K562 (cell line): ENCODE results near the gene SLC9A3. TPM values are rescaled to one million over a fixed set of nuclear protein-coding genes. Genes with fewer than 3 reads are reported as not detected.

ENCODE experiments used
- ATAC-seq: fragments of 200-7000 bp; cut with Tn5 transposase; 3 replicates; pipeline ENCODE4 v1.9.1; 2020; ENCODE audit warnings: moderate library complexity
- BruUV-seq: library from RNA; stranded (reverse); fragments of 400-500 nt; replicated peaks from 2 replicates; lab custom pipeline; 2021; lab: Mats Ljungman, UMichigan
- CTCF ChIA-PET: fragments of 300-600 bp; formaldehyde crosslinking; extraction: SDS; loops from one replicate; lab custom pipeline; 2021; ENCODE audit warnings: low intra/inter-chr PET ratio; lab: Yijun Ruan, JAX
- POLR2A ChIA-PET: fragments of 300-600, 350-650 bp; sonication (Branson Sonifier 250); formaldehyde crosslinking; extraction: SDS; loops from one replicate; lab custom pipeline; 2021; ENCODE audit warnings: antibody characterized with exemption, inconsistent platforms; lab: Yijun Ruan, JAX
- DNase-seq, 4 experiments: peaks; one replicate each; pipeline versions ENCODE4 v3.0.0 to v3.0.0-alpha.2; 2011 to 2018; ENCODE audit warnings: low spot score in 3 of 4, mixed read lengths in 3 of 4; ENCODE audit errors: extremely low read depth in 1 of 4
- FAIRE-seq: peaks from 2 replicates; lab custom pipeline; 2011; peaks lifted over from hg19 to GRCh38; lab: Jason Lieb, UNC
- H2AFZ ChIP-seq: 2 replicates; pipeline ENCODE4 v1.6.0; 2011; ENCODE audit warnings: low read depth, low read length, control low read depth, inconsistent platforms
- H3K27ac ChIP-seq: fragments of 200-600 bp; 3 replicates; pipeline ENCODE4 v1.8.0; 2011; ENCODE audit warnings: low read depth, mild to moderate bottlenecking, control low read depth, inconsistent platforms, low read length, moderate library complexity, mixed read lengths; ENCODE audit errors: extremely low read depth
- H3K27me3 ChIP-seq, 2 experiments: fragments of 300-600 bp in 1 of 2; 2 replicates in 1 of 2; 3 replicates in 1 of 2; pipeline versions ENCODE4 v1.6.0 to v1.8.0; 2011; ENCODE audit warnings: inconsistent platforms in 2 of 2, low read length in 2 of 2, mild to moderate bottlenecking in 1 of 2, mixed read lengths in 1 of 2, moderate library complexity in 1 of 2; ENCODE audit not compliant: control insufficient read depth in 2 of 2, insufficient read depth in 2 of 2
- H3K36me3 ChIP-seq: fragments of 300-600 bp; 3 replicates; pipeline ENCODE4 v1.8.0; 2011; ENCODE audit warnings: mild to moderate bottlenecking, low read length, inconsistent platforms; ENCODE audit not compliant: control insufficient read depth, insufficient read depth
- H3K4me1 ChIP-seq, 2 experiments: fragments of 200-600 bp in 1 of 2; replicated peaks in 1 of 2; 2 replicates in 1 of 2; 3 replicates in 1 of 2; pipeline versions ENCODE4 v1.5.1 to v1.8.0; 2011; ENCODE audit warnings: inconsistent platforms in 2 of 2, low read length in 2 of 2, mild to moderate bottlenecking in 1 of 2, mixed read lengths in 1 of 2, moderate library complexity in 1 of 2; ENCODE audit not compliant: control insufficient read depth in 2 of 2, insufficient read depth in 2 of 2
- H3K4me2 ChIP-seq: 2 replicates; pipeline ENCODE4 v1.6.1; 2011; ENCODE audit warnings: low read length, control low read depth, inconsistent platforms, mixed read lengths; ENCODE audit not compliant: insufficient read depth
- H3K4me3 ChIP-seq: fragments of 200-600 bp; sonication (generic), shearing (Covaris generic); 2 replicates; pipeline ENCODE4 v1.5.1; 2016; ENCODE audit warnings: control low read depth, inconsistent platforms
- H3K79me2 ChIP-seq: fragments of 200-600 bp; 3 replicates; pipeline ENCODE4 v1.8.0; 2011; ENCODE audit warnings: low read length, inconsistent platforms; ENCODE audit not compliant: control insufficient read depth, insufficient read depth
- H3K9ac ChIP-seq, 2 experiments: 2 replicates each; pipeline versions ENCODE4 v1.6.0 to v1.6.1; 2011; ENCODE audit warnings: low read depth in 2 of 2, low read length in 2 of 2, control low read depth in 1 of 2, inconsistent platforms in 1 of 2, mild to moderate bottlenecking in 1 of 2, mixed read lengths in 1 of 2; ENCODE audit not compliant: insufficient read depth in 1 of 2
- H3K9me1 ChIP-seq: one replicate; pipeline ENCODE4 v1.6.0; 2011; ENCODE audit warnings: inconsistent platforms, mild to moderate bottlenecking, low read length, moderate library complexity; ENCODE audit not compliant: control insufficient read depth, insufficient read depth
- H3K9me3 ChIP-seq: replicated peaks from 2 replicates; pipeline ENCODE4 v1.5.1; 2011; ENCODE audit warnings: low read depth, low read length, inconsistent platforms; ENCODE audit not compliant: control insufficient read depth, insufficient read depth
- H4K20me1 ChIP-seq: replicated peaks from 2 replicates; pipeline ENCODE4 v1.6.1; 2011; ENCODE audit warnings: low read length, inconsistent platforms, mixed read lengths; ENCODE audit not compliant: control insufficient read depth, insufficient read depth
- CBX2 ChIP-seq: fragments of 200-600 bp; sonication (generic); IDR thresholded peaks from one replicate; pipeline ENCODE4 v1.6.1; 2012; ENCODE audit warnings: mild to moderate bottlenecking, low read length, inconsistent platforms; ENCODE audit not compliant: insufficient read depth, poor library complexity, severe bottlenecking
- DIDO1 ChIP-seq: fragments of 450-650 bp; IDR thresholded peaks from 2 replicates; pipeline ENCODE4 v1.6.1; 2016; ENCODE audit warnings: low read depth, missing biosample characterization, missing genetic modification characterization
- ERF ChIP-seq: fragments of 450-650 bp; formaldehyde crosslinking; IDR thresholded peaks from 2 replicates; pipeline ENCODE4 v1.4.0; 2020; ENCODE audit warnings: mild to moderate bottlenecking, mixed read lengths
- MTA2 ChIP-seq: fragments of 450-650 bp; IDR thresholded peaks from 2 replicates; pipeline ENCODE4 v1.6.1; 2016; ENCODE audit warnings: low read depth
- PHF20 ChIP-seq: fragments of 450-650 bp; IDR thresholded peaks from 2 replicates; pipeline ENCODE4 v1.6.1; 2018; ENCODE audit not compliant: partially characterized antibody
- PHF8 ChIP-seq: fragments of 200-600 bp; sonication (generic); IDR thresholded peaks from 2 replicates; pipeline ENCODE4 v1.6.1; 2012; ENCODE audit warnings: mixed run types, mild to moderate bottlenecking, inconsistent platforms, low read length, moderate library complexity, borderline replicate concordance
- SREBF1 ChIP-seq: fragments of 150-350 bp; IDR thresholded peaks from 2 replicates; pipeline ENCODE4 v1.6.1; 2014; ENCODE audit warnings: antibody characterized with exemption, low read depth, low read length, borderline replicate concordance
- WGBS: fragments of 100-300 bp; shearing (Covaris generic); methylation state at CpG from one replicate; pipeline ENCODE4 v1.1.6; 2016; ENCODE audit warnings: low coverage, mixed read lengths; ENCODE audit not compliant: insufficient coverage; ENCODE audit errors: missing lambda C conversion rate; 5-methylcytosine and 5-hydroxymethylcytosine counted together
- in situ Hi-C: fragments of 300-500 bp; cut with MboI; formaldehyde crosslinking; loops from 4 replicates; pipeline ENCODE4 v1.15.0; 2018; ENCODE audit warnings: inconsistent platforms, mixed read lengths
- intact Hi-C: fragments of 100-400 bp; cut with micrococcal nuclease; formaldehyde crosslinking; loops from 2 replicates; pipeline ENCODE4 v1.14.2; 2022
- polyA plus RNA-seq, 8 experiments: library from polyadenylated mRNA; depleted of rRNA in 4 of 8; stranded (reverse) in 5 of 8; unstranded in 3 of 8; fragments of >200 nt; fragmentation: Nextera tagmentation in 2 of 8; fragmentation: Illumina TruSeq in 1 of 8; extraction: Ambion mirVana in 2 of 8; extraction: Trizol in 1 of 8; gene quantifications; 2 replicates each; pipeline versions ENCODE4 v1.2.1 to v1.2.3, GENCODE V29; 2011 to 2014; ENCODE audit warnings: inconsistent platforms in 1 of 8, missing spikeins in 1 of 8
- total RNA-seq, 7 experiments: library from RNA; depleted of rRNA in 6 of 7; stranded (reverse); fragments of >200 nt in 6 of 7; fragmentation: Illumina TruSeq in 2 of 7; extraction: Trizol in 2 of 7; gene quantifications; 2 replicates each; pipeline versions ENCODE4 v1.2.1 to v1.2.3, GENCODE V29; 2011 to 2021; ENCODE audit warnings: low replicate concordance in 1 of 7
- TF ChIP-seq, protein P1 (sequence below), 2 experiments: fragments of 450-650 bp; IDR thresholded peaks; 2 replicates each; pipeline ENCODE4 v1.6.1; 2018; ENCODE audit warnings: mild to moderate bottlenecking in 2 of 2, low read depth in 1 of 2; ENCODE audit not compliant: partially characterized antibody in 2 of 2
- TF ChIP-seq, protein P2 (sequence below): fragments of 250-450 bp; sonication (Bioruptor Pico); IDR thresholded peaks from 2 replicates; pipeline ENCODE4 v1.8.0; 2022; ENCODE audit warnings: moderate library complexity, mild to moderate bottlenecking, inconsistent platforms
- TF ChIP-seq, protein P3 (sequence below): sonication (generic); formaldehyde crosslinking; IDR thresholded peaks from 2 replicates; pipeline ENCODE4 v1.8.0; 2022; ENCODE audit warnings: missing genetic modification reagents, mild to moderate bottlenecking, moderate library complexity, borderline replicate concordance
- TF ChIP-seq, protein P4 (sequence below): fragments of 450-650 bp; IDR thresholded peaks from 2 replicates; pipeline ENCODE4 v1.6.1; 2016; ENCODE audit warnings: low read depth, mild to moderate bottlenecking, moderate library complexity

SLC9A3 gene
- total and polyA plus RNA-seq, 9 of the 15 experiments (the other 6 are each of a cell fraction or from before 2014, with no cell fraction given): 1.5 to 5.8 (median 3.7) TPM; not detected in 2

DNA sequence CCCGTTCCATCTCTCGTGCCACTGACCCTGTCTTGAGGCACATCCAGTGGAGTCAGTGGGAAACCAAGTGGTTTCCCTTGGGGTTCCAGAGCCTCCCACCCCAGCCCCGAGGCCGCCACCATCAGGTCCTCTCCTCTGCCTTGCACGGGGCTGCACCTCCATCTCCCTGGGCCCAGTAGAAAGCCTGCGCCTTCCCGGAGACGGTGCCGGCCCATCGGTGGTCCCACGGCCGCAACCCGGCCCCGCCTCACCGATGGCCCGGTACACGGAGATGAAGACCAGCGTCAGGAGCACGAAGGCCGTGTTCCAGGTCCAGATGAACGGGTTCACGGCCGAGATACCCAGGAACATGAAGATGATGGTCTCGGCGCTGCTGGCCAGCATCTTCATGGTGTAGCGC is 41.2 kb downstream of the SLC9A3 start:
- CTCF ChIA-PET: no interaction called here
- H3K4me2 ChIP-seq: no peak overlapping the region
- H3K36me3 ChIP-seq: no peaks in the 10 kb centered on the region
- peaks cover 4% of the 10 kb centered on the region for H3K9me1 ChIP-seq
- WGBS: 22% methylated on average over 25 of the region's 26 CpGs
- intact Hi-C loops (no loop called here), in situ Hi-C loops (no loop called here)
- H4K20me1 ChIP-seq: 0 out of 2 replicates have a peak, but pooled peaks cover 14% of the 10 kb centered on the region
- no peak overlapping the region for H2AFZ ChIP-seq
- H3K9ac ChIP-seq: no peak overlapping the region
- FAIRE-seq (no peak), ATAC-seq (no peak), DNase-seq (no peak)
- BruUV-seq: no TSS peak
- H3K79me2 ChIP-seq: no peaks in the 10 kb centered on the region
- no peak overlapping the region for H3K4me3 ChIP-seq
- POLR2A ChIA-PET: no interaction called here
- H3K27me3 ChIP-seq: peaks cover 18 to 58% of the 10 kb centered on the region in 2 experiments; a peak in 4 of 5 replicates
- H3K4me1 ChIP-seq: peaks cover 8 to 70% of the 10 kb centered on the region in 2 experiments; a peak in 3 of 5 replicates
- H3K27ac ChIP-seq: no peak overlapping the region
- TF ChIP-seq, protein P1, sequence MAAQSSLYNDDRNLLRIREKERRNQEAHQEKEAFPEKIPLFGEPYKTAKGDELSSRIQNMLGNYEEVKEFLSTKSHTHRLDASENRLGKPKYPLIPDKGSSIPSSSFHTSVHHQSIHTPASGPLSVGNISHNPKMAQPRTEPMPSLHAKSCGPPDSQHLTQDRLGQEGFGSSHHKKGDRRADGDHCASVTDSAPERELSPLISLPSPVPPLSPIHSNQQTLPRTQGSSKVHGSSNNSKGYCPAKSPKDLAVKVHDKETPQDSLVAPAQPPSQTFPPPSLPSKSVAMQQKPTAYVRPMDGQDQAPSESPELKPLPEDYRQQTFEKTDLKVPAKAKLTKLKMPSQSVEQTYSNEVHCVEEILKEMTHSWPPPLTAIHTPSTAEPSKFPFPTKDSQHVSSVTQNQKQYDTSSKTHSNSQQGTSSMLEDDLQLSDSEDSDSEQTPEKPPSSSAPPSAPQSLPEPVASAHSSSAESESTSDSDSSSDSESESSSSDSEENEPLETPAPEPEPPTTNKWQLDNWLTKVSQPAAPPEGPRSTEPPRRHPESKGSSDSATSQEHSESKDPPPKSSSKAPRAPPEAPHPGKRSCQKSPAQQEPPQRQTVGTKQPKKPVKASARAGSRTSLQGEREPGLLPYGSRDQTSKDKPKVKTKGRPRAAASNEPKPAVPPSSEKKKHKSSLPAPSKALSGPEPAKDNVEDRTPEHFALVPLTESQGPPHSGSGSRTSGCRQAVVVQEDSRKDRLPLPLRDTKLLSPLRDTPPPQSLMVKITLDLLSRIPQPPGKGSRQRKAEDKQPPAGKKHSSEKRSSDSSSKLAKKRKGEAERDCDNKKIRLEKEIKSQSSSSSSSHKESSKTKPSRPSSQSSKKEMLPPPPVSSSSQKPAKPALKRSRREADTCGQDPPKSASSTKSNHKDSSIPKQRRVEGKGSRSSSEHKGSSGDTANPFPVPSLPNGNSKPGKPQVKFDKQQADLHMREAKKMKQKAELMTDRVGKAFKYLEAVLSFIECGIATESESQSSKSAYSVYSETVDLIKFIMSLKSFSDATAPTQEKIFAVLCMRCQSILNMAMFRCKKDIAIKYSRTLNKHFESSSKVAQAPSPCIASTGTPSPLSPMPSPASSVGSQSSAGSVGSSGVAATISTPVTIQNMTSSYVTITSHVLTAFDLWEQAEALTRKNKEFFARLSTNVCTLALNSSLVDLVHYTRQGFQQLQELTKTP (IDR thresholded peaks at IDR 0.05; ENCODE audit: low read depth in 1 of 2, partially characterized antibody in 2 of 2): no peak
- TF ChIP-seq SREBF1: no peak
- TF ChIP-seq ERF (CRISPR knock-in tag): no peak
- TF ChIP-seq MTA2: no peak
- TF ChIP-seq, protein P2, sequence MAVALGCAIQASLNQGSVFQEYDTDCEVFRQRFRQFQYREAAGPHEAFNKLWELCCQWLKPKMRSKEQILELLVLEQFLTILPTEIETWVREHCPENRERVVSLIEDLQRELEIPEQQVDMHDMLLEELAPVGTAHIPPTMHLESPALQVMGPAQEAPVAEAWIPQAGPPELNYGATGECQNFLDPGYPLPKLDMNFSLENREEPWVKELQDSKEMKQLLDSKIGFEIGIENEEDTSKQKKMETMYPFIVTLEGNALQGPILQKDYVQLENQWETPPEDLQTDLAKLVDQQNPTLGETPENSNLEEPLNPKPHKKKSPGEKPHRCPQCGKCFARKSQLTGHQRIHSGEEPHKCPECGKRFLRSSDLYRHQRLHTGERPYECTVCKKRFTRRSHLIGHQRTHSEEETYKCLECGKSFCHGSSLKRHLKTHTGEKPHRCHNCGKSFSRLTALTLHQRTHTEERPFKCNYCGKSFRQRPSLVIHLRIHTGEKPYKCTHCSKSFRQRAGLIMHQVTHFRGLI: no peak
- TF ChIP-seq, protein P3, sequence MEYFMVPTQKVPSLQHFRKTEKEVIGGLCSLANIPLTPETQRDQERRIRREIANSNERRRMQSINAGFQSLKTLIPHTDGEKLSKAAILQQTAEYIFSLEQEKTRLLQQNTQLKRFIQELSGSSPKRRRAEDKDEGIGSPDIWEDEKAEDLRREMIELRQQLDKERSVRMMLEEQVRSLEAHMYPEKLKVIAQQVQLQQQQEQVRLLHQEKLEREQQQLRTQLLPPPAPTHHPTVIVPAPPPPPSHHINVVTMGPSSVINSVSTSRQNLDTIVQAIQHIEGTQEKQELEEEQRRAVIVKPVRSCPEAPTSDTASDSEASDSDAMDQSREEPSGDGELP (CRISPR knock-in tag): no peak
- no peak for TF ChIP-seq PHF8
- TF ChIP-seq DIDO1 (tag): no peak
- TF ChIP-seq, protein P4, sequence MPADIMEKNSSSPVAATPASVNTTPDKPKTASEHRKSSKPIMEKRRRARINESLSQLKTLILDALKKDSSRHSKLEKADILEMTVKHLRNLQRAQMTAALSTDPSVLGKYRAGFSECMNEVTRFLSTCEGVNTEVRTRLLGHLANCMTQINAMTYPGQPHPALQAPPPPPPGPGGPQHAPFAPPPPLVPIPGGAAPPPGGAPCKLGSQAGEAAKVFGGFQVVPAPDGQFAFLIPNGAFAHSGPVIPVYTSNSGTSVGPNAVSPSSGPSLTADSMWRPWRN: no peak
- no peak for TF ChIP-seq PHF20
- TF ChIP-seq CBX2: no peak
- no peaks in the 10 kb centered on the region for H3K9me3 ChIP-seq
